EL (cell line): Measurements from ENCODE around the gene MAP2K6.

Experiments used
- DNase-seq: peaks from one replicate; pipeline ENCODE4 v3.0.0-alpha.2; 2016

Gene MAP2K6

GRCh38 chr17:69427486-69428197 lies 13.1 kb downstream of the MAP2K6 start:
- DNase-seq = no peak

DNA sequence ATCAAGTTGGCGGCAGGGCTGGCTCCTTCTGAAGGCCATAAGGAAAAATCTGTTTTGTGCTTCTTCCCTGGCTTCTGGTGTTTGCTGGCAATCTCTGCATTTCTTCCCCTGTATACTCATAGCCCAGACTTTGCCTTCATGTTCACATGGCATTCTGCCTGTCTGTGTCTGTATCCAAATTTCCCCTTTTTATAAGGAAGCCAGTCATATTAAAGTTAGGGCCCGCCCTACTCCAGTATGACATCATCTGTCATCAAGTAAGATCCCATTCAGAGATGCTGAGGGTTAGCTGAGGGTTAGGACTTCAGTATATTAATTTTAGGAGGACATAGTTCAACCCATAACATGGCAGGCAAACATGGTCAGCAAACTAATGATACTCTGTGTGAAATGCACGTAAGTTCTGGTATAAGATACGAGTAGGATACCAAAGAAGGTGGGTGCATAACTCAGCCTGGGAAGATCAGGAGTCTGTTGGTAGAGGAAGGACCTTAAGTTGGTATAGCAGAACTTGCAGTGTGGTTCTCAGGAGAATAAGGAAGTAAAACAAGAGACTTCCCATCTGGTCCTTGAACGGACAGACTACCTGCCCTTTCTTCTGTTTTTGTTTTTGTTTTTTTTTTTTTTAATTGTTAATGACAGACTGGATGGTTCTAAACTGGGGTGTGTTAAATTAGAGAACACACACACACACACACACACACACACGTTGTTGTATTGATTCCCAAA lies 13.9 kb downstream of the MAP2K6 start:
- no peak for DNase-seq

- no peak for DNase-seq
Observed at GRCh38 chr17:69430488-69430887, 16.0 kb downstream of the MAP2K6 start.

GRCh38 chr17:69431835-69432234 lies 17.3 kb downstream of the MAP2K6 start:
- no peak for DNase-seq

DNA sequence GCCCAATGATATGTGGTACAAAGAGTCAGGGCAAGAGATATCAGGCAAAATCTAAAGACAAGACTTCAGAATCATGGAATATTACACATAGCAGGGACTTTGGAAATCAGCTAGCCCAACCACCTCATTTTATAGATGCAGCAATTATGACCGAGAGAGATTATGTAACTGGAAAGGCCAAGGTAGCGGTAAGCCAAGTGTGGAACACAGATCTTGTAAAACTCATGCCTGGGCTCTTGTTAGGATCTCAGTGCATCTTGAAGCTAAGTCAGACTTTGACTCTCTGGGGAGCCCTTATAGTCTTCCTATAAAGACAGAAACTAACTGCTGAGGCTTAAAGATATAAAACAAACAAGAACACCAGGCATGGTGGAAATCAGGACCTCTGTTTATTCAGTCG lies 18.6 kb downstream of the MAP2K6 start:
- DNase-seq = no peak

DNA sequence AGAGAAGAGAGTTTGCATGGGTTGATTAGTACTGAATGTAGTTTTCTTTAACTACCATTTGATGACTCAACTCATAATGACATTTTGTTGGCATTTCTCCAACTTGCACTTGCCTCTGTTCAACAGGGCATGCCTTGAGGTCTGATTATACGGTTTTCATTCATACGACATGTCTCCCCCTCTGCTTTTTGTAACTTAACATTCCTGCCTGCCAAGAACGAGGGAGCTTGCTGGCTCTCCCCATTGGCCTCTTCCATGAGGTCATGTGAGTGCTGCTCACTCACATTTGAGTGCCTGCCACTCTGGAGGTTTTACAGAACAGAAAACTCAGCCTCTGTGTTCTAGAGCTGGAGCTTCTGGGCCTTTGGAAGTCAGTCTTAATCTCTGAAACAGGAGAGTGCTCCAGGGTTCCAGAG lies 19.7 kb downstream of the MAP2K6 start:
- DNase-seq = peak; percentile 9

DNA sequence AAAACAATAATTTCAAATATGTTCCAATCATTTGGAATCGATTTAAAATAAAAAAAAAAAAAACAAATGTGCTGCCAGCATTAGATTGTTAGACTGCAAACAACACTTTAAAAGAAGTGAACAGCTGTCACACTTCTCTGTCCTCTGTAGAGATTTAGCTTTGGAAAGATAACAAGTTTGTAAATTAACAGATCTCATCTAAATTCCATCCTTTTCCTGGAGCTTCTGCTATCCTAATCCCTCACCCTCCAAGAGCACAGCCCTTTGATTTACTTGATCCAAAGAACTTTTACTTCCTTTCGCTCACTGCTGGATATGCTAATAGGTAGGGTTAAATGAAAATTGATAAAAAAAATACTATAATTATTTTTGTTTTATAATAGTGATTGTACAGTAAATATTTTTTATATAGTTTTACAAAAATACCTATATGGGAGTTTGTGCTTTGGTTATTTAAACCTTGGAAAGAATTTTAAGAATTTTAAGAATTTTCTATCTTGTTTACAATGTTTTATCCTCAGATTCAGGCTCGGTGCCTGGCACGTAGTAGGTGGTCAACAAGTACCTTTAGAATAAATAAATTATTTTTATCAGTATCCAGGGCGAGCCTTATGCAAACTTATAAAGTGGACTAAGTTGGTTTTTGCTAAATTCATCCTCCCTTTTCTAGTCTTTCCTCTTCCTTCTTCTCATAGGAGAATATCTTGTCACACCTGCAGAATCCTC lies 21.6 kb downstream of the MAP2K6 start:
- no peak for DNase-seq

- DNase-seq = no peak
Observed at GRCh38 chr17:69437475-69437874, 23.0 kb downstream of the MAP2K6 start.

- no peak for DNase-seq
Observed at GRCh38 chr17:69438776-69439175, 24.3 kb downstream of the MAP2K6 start.

DNA sequence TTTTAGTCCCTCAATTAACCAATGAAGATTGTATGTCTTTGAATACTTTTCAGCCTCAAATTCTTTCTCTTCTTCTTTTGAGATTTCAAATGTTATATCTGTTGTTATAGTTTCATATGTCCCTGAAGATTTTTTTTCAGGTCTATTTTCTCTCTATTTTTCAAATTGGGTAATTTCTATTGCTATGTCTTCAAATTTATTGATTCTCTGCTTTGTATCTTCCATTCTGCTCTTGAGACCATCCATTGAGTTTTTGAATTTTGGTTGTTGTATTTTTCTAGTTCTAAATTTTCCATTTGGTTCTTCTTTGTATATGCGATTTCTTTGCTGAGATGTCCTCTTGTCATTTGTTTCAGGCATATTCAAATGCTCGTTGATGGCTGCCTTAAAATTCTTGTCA lies 26.7 kb downstream of the MAP2K6 start:
- DNase-seq = no peak

DNA sequence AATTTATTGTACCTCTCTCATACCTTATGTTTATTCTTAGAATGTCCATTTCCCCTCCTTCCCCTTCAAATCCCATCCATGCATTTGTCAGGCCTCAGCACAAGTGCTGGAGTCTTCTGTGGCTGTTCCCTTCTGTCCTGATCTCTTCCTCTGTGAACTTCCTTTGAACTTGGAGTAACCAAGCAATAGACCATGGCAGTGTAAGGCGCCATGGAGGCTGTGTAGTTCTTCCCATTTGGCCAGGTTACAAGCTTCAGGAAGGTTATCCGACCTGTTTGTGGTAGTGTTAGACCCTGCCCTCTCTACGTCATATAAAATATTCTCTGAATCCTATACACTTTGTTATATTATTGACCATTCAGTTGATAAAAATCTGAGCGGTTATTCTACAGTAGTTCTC lies 28.6 kb downstream of the MAP2K6 start:
- DNase-seq = no peak

DNA sequence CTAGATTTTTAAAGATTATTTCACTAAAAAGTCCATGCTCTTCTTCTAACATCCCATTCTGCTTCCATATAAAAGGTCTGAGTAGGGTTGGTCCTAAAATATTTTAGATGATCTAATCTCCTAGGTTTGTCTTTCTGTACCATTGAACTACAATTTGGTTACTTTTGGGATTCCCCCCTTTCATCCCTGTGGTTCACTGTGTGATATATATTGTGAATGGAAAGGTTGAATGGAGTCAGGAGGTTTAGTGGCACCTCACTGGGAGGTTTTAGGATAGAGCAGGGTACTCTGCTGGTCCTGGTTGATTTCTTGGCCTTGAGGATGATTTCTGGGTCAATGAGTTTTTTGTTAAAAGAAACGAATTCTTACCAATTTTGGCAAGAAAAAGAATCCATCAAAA lies 29.5 kb downstream of the MAP2K6 start:
- no peak for DNase-seq

GRCh38 chr17:69445132-69445531 lies 30.6 kb downstream of the MAP2K6 start:
- DNase-seq = no peak

DNA sequence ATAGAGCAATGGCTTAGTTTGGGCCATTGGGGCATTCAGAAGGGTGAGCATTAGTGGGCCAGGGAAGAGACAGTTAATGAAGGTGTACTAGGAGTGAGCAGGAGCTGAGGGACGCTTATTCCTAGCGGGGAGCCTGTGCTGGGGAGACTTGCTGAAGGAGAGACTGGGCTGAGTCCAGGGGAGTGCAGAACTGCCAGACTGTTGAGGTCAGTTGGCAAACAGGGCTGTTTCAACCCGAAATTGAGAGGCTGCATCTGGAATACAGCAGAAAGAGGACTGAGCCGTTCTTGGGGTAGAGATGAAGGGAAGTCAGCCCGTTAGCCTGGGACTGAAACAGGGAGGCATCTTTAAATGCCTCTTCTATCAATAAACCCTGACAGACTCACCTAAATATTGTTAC lies 33.2 kb downstream of the MAP2K6 start:
- DNase-seq = no peak

DNA sequence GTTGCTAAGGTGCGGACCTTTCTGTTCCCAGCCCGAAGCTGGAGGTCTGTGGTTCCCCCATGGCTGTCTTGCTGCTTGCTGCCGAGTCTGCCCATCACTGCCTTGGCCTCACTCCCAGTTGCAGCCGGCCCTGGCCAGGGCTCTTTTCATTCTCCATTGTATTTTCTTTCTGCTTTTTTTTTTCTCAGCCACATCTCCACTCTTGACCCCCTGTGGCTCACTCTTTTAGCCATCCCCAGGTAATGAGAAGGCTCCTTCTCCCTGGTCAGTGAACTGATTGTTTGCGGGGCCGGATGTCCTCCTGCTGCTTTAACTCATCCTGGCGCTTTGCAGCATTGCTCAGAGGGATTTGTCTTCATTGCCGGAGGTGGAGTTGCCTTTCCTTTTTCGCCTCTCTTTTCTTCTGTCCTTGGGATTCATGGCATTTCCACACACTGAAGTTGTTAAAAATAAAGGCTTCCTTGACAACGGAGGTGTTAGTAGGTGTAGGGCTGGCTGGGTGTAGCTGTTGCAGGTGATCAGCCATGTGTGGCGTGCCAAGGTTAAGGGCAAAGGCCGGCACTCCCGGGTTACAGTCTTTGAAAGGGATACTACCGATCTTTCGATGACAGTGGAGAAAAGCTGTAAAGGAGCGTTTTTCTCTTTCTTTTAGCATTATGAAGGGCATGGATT lies 34.1 kb downstream of the MAP2K6 start:
- DNase-seq = no peak

DNA sequence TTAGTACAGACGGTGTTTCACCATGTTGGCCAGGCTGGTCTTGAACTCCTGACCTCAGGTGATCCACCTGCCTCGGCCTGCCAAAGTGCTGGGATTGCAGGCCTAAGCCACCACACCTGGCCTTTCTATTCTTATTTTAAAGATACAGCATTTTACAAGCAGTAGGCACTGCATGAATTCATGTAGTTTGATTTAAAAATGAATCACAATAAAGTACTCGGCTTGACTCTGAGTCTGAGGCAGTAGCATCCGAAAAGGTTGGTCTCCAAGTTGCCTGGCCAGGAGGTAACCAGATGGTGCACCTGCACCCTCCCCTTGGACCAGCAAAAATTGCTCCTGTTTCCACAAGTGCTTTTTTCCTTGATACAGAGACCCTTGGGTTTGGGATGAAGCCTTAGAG lies 35.6 kb downstream of the MAP2K6 start:
- DNase-seq = no peak

DNA sequence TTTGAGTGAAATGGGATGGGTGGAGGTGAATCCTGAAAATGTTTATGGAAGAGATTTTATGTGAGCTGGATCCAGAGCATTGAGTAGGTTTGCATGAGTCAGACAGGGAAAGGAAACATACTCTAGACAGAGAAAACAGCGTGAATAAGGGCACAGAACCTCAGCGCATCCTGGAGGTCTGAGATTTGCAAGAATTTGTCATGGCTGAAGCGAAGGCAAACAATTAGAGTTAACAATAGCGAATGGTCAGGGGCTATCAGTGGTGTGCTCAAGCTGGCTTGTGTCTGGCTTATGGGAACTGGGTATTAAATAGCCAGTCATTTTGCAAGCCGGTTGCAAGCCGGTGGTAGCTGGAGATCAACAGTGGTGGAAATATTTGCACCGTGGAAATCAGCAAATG lies 36.4 kb downstream of the MAP2K6 start:
- no peak for DNase-seq

GRCh38 chr17:69451416-69452394 lies 37.2 kb downstream of the MAP2K6 start:
- no peak for DNase-seq

DNA sequence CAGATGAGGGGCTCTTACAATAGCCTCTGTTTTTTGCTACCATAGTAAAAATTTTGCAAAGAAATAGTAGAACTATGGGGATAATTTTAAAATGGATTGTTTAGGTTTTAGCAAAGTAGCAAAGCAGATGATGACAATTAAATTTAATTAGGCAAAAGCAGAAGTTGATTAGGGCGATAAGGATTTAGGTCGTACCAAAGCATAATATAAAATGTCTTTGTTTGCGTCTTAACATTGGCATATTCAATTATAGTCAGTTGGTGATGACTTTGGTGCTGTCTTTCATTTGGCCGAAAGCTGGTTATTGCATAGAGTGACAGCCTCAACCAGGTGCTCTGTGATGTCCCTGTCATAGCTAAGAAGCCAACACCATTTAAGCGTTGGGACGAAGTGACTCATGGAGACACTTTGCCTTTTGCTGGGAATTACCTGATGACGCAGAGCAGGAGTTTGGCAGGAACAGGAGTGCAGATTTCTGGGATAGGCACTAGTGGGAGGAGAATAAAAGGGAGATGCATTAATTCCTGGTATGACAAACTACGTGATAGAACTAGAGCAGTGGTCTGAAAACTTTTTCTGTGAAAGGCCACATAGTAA lies 38.3 kb downstream of the MAP2K6 start:
- DNase-seq = no peak

GRCh38 chr17:69454051-69454450 lies 39.6 kb downstream of the MAP2K6 start:
- no peak for DNase-seq

- DNase-seq = no peak
Observed at GRCh38 chr17:69455040-69455439, 40.5 kb downstream of the MAP2K6 start.

- no peak for DNase-seq
Observed at GRCh38 chr17:69457603-69458002, 43.1 kb downstream of the MAP2K6 start.
